Measurements from ENCODE around the gene KATNB1. TPM values are rescaled to one million over a fixed set of nuclear protein-coding genes. Genes with fewer than 3 reads are reported as not detected.
"Not testable (repeated sequence)": the region's sequence is repeated elsewhere in the genome, so short reads cannot be mapped to it uniquely, and the experiment has no call there.

KATNB1 gene
- total RNA-seq, 1 experiment from 2014 or later, result 62.7 TPM

DNA sequence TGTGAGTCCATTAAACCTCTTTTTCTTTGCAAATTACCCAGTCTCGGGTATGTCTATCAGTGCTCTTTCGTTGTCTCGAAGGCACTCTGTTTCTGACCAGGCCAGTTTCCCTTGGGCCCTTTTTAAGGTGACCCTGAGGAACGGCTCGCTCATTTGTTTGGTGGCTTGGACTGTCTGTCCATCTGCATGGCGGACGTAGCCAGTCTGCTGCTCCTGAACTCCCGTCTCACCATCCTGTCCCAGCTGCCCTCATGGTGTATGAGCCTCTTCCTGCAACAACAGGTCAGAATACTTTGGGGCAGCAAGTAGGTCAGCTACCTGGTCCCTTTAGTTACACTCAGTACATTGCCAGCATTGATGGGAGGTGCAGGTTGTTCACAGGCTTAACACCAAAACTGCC, 22.0 kb upstream of the KATNB1 start:
- H3K4me3 ChIP-seq, result no peak overlapping the region
- no peaks in the 10 kb centered on the region for H3K36me3 ChIP-seq
- no peaks in the 10 kb centered on the region for H3K9me3 ChIP-seq
- DNase-seq, result no peak
- peaks cover 60% of the 10 kb centered on the region for H3K27me3 ChIP-seq

DNA sequence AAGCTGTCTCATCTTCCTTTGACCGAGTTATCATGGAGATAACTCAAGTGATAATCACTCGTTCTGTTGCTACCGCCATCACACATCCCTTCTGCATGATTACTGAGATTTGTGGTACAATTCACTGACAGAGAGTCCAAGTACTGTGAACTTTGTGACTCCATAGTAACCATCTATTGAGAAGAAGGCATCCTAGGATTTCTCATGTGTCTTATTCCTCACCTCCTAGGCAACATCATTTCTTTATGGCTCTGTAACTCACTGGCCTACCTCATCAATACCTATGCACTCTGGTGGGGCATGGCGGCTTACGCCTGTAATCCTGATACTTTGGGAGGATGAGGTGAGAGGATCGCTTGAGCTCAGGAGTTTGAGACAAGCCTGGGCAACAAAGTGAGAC, 21.5 kb upstream of the KATNB1 start:
- Histone ChIP-seq H3K9me3 (no peaks in the 10 kb centered on the region), H3K27me3 (peaks cover 59% of the 10 kb centered on the region), H3K36me3 (no peaks in the 10 kb centered on the region), H3K4me3 (no peak overlapping the region)
- no peak for DNase-seq

DNA sequence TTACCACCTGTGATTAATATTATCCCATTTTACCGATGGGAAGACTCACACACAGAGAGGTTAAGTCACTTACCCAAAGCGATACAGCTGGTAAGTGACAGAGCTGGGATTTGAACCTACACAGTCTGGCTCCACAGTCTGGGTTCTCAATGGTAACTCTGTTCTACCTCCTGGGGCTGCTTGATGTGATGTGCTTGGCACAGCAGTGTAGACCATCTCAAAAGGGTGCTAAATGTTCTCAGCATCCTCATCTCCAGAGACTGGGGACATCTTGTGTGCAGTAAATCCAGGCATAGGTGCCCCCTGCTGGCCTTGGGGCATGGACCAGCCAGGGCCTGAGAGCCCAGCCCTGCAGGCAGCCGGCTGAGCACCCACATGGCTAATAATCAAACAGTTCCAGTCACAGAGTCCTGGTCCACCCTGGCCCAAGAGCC, 15.4 kb upstream of the KATNB1 start:
- H3K27me3 ChIP-seq, result peaks cover 5% of the 10 kb centered on the region
- DNase-seq, result peak; percentile 67
- no peak overlapping the region for H3K4me3 ChIP-seq
- no peaks in the 10 kb centered on the region for H3K9me3 ChIP-seq
- H3K36me3 ChIP-seq, result no peaks in the 10 kb centered on the region

- Histone ChIP-seq H3K27me3 (no peaks in the 10 kb centered on the region), H3K36me3 (no peaks in the 10 kb centered on the region), H3K9me3 (no peaks in the 10 kb centered on the region), H3K4me3 (no peak overlapping the region)
- no peak for DNase-seq
Measured at GRCh38 chr16:57721356-57722209, 14.0 kb upstream of the KATNB1 start.

DNA sequence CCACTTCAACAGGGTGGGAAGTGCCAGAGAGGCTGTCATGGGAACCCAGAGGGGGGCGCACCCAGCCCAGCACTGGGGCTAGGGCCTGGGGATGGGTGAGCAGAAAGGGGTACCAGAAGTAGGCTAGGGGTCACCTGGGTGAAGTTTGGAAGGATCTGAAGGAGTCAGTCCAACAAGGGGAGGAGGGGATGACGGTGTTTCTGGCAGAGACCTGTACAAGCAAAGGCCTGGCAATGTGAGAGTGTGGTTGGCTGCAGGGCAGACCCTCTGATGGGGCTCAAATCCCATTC, 13.4 kb upstream of the KATNB1 start:
- H3K27me3 ChIP-seq, result no peaks in the 10 kb centered on the region
- no peak for DNase-seq
- H3K9me3 ChIP-seq, result no peaks in the 10 kb centered on the region
- no peaks in the 10 kb centered on the region for H3K36me3 ChIP-seq
- H3K4me3 ChIP-seq, result no peak overlapping the region

GRCh38 chr16:57722651-57723050, 12.9 kb upstream of the KATNB1 start:
- no peak overlapping the region for H3K4me3 ChIP-seq
- H3K9me3 ChIP-seq, result no peaks in the 10 kb centered on the region
- H3K36me3 ChIP-seq, result no peaks in the 10 kb centered on the region
- no peaks in the 10 kb centered on the region for H3K27me3 ChIP-seq
- no peak for DNase-seq

GRCh38 chr16:57723170-57723569, 12.4 kb upstream of the KATNB1 start:
- no peak overlapping the region for H3K4me3 ChIP-seq
- no peaks in the 10 kb centered on the region for H3K9me3 ChIP-seq
- H3K36me3 ChIP-seq, result no peaks in the 10 kb centered on the region
- H3K27me3 ChIP-seq, result no peaks in the 10 kb centered on the region
- DNase-seq, result peak; percentile 30

- H3K4me3 ChIP-seq, result no peak overlapping the region
- H3K27me3 ChIP-seq, result no peaks in the 10 kb centered on the region
- no peaks in the 10 kb centered on the region for H3K36me3 ChIP-seq
- no peak for DNase-seq
- H3K9me3 ChIP-seq, result no peaks in the 10 kb centered on the region
Measured at GRCh38 chr16:57724531-57724930, 11.0 kb upstream of the KATNB1 start.

DNA sequence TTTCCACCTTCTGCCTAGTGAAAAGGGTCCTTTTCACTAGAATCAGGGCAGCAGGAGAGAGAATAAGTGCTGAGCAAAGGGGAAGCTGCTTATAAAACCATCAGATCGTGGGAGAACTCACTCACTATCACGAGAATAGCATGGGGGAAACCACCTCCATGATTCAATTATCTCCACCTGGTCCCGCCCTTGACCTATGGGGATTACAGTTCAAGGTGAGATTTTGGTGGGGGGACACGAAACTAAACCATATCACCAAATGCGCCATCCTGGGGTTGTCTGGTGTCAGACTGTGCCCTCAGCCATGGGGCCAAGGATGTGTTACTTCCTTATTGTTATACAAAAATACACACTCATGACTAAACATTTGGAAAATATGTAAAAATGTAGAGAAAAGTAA, 10.4 kb upstream of the KATNB1 start:
- Histone ChIP-seq H3K36me3 (no peaks in the 10 kb centered on the region), H3K9me3 (no peaks in the 10 kb centered on the region), H3K4me3 (no peak overlapping the region), H3K27me3 (no peaks in the 10 kb centered on the region)
- DNase-seq, result no peak

DNA sequence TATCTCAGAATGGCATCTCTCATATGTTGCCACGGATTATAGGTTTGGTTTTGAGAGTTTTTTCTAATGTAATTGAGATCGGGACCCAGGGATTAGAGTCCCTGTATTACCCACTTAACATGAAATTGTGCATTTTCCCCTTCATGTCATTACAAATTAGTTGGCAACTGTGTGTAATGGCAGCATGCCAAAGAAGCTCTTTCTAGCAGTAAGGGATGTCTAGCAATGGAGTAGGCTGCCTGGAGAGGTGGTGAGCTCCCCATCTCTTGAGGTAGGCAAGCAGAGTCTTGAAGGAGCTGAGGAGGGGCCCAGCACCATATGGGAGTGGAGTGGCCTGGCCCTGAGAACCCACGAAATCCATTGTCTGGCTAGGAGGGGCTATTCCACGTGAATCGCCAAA, 10.0 kb upstream of the KATNB1 start:
- H3K27me3 ChIP-seq, result no peaks in the 10 kb centered on the region
- no peaks in the 10 kb centered on the region for H3K9me3 ChIP-seq
- H3K36me3 ChIP-seq, result no peaks in the 10 kb centered on the region
- no peak for DNase-seq
- H3K4me3 ChIP-seq, result no peak overlapping the region

GRCh38 chr16:57725976-57726375, 9.6 kb upstream of the KATNB1 start:
- Histone ChIP-seq H3K27me3 (no peaks in the 10 kb centered on the region), H3K9me3 (no peaks in the 10 kb centered on the region), H3K4me3 (no peak overlapping the region), H3K36me3 (no peaks in the 10 kb centered on the region)
- no peak for DNase-seq

DNA sequence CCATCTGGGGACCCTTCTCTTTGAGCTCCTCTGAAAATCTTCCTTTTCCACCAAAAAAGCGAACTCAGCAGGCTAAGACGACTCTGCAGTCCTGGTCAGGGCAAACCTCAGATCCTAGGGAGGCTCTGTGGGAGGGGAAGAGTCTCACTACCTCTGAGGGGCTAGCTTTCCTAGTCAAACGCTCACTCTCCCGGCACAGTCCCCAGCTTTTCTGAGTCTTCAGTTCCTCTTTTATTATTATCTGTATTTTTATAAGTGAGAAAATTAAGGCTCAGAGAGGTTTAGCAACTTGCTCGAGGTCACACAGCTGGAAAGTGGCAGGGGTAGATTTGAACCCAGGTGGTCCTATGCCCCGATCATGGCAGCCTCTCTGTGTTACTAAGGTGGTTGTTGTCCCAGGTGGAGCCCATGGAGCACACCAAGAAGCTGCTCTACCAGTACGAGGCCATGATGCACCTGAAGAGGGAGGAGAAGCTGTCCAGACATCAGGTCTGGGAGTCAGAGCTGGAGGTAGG, 9.1 kb upstream of the KATNB1 start:
- no peaks in the 10 kb centered on the region for H3K9me3 ChIP-seq
- no peaks in the 10 kb centered on the region for H3K36me3 ChIP-seq
- no peak overlapping the region for H3K4me3 ChIP-seq
- DNase-seq, result no peak
- H3K27me3 ChIP-seq, result no peaks in the 10 kb centered on the region

DNA sequence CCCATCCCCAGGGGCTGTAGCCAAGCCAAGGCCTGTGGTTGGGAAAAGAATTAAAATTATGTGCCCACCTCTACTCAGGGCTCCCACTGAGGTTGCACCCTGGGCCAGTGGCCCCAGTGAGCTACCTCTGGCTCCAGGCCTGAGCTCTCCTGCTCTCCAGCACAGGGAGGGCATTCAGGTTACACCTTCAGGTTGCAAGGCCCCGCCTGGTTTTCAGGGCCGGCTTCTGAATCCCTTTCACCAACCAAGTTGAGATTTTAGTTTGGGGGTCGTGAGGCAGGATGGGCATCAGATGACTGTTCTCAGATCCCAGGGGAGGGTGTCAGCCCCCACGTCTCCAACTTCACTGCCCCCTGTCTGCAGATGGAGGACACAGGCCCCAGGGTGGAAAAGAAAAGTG, 8.0 kb upstream of the KATNB1 start:
- no peaks in the 10 kb centered on the region for H3K36me3 ChIP-seq
- DNase-seq, result no peak
- no peak overlapping the region for H3K4me3 ChIP-seq
- peaks cover 2% of the 10 kb centered on the region; the same call in 1 of the 2 replicates for H3K9me3 ChIP-seq
- no peaks in the 10 kb centered on the region for H3K27me3 ChIP-seq

GRCh38 chr16:57728336-57729181, 7.0 kb upstream of the KATNB1 start:
- Histone ChIP-seq H3K4me3 (no peak overlapping the region), H3K36me3 (no peaks in the 10 kb centered on the region), H3K9me3 (peaks cover 2% of the 10 kb centered on the region; the same call in 1 of the 2 replicates), H3K27me3 (no peaks in the 10 kb centered on the region)
- no peak for DNase-seq

GRCh38 chr16:57729182-57729484, 6.4 kb upstream of the KATNB1 start:
- Histone ChIP-seq H3K9me3 (peaks cover 2% of the 10 kb centered on the region; the same call in 1 of the 2 replicates), H3K4me3 (no peak overlapping the region), H3K27me3 (no peaks in the 10 kb centered on the region), H3K36me3 (no peaks in the 10 kb centered on the region)
- DNase-seq, result no peak

DNA sequence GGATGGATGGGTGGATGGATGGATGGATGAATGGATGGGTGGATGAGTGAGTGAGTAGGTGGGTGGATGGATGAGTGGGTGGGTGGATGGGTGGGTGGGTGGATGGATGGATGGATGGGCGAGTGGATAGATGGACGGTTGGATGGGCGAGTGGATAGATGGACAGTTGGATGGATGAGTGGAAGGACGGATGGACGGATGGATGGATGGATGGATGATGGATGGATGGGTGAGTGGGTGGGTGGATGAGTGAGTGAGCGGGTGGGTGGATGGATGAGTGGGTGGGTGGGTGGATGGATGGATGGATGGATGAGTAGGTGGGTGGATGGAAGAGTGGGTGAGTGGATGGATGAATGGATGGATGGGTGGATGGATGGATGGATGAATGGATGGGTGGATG, 5.7 kb upstream of the KATNB1 start:
- H3K9me3 ChIP-seq, DNase-seq, H3K27me3 ChIP-seq, H3K4me3 ChIP-seq, H3K36me3 ChIP-seq: not testable (repeated sequence)

DNA sequence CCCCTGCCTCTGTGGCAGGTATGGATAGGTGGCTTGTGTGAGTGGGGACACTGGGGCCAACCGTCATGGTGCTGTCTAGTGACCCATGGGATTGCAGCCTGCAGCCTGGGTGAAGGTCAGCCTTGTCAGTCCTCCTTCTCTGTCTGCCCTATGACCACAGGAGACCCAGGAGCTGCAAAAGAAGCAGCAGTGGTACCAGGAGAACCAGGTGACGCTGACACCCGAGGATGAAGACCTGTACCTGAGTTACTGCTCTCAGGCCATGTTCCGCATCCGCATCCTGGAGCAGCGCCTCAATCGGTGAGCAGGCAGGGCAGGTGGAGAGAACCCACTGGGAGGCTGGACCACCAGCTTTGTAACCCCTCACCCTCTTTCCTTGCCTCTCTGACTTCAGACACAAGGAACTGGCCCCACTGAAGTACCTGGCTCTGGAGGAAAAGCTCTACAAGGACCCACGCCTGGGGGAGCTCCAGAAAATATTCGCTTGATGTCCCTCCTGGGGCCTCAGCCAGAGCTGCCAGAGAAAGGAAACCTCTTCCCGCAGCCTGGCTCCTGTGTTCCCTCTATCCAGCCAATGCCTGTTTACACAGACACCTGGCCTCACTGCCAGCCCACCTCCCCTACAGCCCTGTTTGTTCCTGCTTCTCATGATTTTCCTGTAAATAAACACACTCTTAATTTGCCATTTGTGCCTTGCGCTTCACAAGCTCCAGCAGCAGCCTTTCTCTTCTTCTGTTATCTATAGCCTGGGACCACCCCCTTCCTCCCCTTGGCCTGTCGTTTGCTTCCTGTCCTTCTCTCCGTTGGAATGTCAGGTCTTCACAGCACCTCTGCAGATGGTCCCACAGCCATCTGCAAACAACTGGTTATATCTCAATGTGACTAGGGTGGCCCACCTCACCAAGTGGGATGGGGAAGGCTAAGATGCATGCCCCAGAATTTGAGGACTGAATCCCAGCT, 4.5 kb upstream of the KATNB1 start:
- no peak for DNase-seq
- Histone ChIP-seq H3K4me3 (no peak overlapping the region), H3K9me3 (peaks cover 2% of the 10 kb centered on the region; the same call in 1 of the 2 replicates), H3K27me3 (no peaks in the 10 kb centered on the region), H3K36me3 (no peaks in the 10 kb centered on the region; the same call in 1 of the 2 replicates)

Measured in MG63 (cell line).